HG03342 (cell line): ENCODE results near the gene CREM.

Experiments used
- ATAC-seq: cut with Tn5 transposase; IDR thresholded peaks from one replicate; pipeline ENCODE4 v1.9.1; 2021; ENCODE audit warnings: mild to moderate bottlenecking, moderate library complexity; ENCODE audit not compliant: unreplicated experiment

The CREM gene

DNA sequence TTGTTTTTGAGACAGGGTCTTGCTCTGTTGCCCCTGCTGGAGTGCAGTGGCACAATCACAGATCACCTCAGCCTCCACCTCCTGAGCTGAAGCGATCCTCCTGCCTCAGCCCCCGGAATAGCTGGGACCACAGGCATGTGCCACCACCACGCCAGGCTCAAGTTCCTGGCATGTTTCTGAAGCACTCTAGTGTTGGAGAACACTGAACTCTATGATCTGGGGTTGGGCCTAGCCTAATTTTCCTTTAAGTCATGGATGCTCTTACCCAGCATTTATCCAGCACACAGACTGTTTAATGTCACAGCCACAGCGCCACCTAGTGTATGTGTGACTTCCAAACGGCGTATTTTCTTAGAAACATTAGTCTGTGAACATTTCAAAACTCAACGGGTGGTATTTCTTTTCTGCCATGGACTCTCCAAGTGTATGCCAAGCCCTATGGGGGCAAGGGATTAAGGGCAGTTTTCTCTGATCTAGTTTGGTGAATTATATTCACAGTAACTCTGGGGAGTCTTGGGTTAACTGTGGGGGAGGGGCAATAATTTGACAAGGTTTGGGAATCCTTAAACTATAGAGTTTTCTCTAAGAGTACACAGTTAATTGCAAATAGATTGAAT is 91.8 kb downstream of the CREM start:
- ATAC-seq, result peak; percentile 65

DNA sequence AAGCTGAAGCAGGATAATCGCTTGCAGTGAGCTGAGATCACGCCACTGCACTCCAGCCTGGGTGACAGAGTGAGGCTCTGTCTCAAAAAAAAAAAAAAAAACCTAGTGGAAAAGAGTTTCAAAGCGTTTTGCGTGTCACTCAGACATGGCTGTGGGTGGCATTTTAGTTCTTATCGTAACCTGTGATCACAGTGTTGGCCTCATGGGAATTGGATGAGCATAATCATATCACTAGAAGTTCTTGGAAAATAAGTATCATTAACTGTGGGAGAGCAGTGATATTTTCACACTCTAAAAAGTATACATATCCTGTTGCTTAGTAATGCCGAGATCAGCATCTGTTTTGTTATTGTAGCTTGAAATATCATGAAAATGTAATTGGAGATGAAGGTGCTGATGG is 92.6 kb downstream of the CREM start:
- no peak for ATAC-seq

DNA sequence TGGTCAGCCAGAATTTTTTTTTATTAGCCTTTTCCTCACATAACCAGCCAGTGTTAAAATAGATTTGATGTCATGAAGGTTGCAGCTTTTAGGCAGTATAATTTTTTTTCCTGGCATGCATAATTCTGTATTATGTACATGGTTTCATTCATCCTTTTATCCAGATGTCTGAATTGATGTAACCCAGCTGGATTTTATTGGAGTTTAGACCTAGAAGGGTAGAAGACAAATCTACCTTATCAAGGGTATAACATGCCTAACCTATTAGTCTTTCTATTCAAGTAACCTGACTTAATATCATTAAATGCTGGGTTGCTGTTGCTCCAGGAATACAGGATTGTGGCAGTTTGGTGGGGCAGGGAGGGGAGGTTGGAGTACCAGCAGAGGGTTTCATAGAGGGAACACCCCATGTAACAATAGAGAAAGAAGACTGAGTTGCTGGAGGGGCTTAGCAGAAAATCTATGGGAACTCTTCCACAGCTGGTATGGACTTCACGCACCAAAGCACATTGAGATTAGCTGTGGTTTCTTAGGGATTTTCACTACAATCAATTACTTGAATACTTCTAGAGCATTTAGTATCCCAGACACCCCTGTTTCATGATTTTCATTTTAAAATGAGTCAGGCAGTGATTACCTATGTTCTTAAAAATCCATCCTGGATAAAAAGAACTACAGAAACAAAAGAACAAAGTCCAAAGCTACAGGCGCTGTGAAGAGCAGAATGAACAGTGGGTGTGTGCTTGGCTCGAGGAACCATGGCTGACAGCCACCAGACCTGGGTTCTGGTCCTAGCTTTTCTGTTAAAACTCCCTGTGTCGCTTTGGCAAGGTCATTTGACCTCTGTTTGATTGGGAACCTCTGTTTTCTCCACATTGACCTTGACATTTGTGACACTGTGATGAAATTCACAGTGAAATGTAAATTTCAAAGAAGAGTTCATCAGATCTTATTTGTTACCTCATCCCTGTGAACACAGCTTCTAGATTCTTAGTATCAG is 93.5 kb downstream of the CREM start:
- no peak for ATAC-seq

DNA sequence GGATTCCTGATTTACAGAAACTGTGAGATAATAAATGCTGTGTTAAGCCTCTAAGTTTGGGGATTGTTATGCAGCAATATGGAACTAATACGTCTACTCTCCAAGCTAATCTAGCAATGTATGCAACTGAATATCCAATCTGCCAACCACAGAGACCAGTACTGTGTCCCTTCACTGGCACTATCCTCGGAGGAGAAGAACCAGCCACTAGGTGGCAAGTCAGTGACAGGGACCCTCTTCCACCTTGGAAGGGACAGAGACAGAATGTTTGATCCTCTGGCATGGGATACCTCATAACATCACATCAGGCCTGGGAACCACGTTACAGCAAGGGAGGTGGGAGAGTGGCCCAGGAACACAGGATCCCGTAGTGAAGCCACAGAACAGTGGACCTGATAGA is 96.4 kb downstream of the CREM start:
- no peak for ATAC-seq

DNA sequence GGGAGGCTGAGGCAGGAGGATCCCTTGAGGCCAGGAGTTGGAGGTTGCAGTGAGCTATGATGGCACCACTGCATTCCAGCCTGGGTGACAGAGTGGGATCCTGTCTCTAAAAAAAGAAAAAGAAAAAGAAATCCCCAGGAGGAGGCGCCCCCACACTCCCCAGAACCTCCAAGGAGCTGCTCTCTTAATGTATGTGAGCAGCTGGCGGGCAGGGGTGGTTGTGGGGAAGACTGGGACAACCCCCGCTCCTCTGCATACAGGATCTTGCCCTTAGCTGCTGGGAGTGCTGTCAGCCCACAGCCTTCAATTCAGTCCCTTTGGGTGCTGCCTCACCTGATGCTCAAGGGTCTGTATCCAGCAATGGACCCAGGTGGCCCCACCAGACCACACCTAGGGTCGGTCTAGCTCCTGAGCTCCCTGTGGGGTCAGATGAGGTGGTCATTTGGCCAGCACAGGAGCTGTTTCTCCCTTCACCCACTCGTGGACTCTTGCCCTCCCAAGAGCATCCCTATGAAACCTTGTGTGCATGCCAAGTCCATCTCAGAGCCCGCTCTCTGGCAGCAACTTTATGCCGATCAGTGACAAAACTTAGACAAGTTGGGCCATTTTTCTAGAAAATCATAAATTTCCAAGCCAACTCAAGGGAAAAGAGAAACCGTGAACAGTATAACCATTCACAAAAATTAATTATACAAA is 97.5 kb downstream of the CREM start:
- ATAC-seq, result no peak

DNA sequence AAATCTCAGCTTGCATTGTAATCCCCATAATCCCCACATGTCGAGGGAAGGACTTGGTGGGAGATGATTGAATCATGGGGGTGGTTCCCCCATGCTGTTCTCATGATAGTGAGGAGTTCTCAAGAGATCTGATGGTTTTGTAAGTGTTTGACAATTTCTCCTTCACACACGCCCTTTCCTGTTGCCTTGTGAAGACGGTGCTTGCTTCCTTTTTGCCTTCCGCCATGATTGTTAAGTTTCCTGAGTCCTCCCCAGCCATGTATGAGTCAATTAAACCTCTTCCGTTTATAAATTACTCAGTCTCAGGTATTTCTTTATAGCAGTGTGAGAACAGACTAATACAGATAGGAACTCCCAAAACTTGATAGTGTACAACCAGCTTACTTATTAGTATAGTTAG is 98.6 kb downstream of the CREM start:
- ATAC-seq, result no peak

DNA sequence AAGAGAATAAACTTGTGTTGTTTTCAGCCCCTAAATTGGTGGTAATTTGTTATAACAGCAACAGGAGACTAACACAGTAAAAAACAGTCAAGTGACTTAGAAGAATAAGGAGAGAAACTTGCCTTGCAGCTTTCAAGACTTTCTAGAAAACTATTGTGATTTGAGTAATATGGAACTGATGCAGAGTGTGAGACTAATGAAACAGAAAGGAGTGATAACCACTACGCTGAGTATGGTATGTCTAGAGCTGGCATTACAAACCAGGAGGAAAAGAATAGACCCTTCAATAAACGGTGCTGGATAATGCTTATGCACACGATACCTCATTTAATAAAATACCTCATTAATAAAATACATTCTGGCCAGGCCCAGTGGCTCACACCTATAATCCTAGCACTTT is 99.9 kb downstream of the CREM start:
- no peak for ATAC-seq

DNA sequence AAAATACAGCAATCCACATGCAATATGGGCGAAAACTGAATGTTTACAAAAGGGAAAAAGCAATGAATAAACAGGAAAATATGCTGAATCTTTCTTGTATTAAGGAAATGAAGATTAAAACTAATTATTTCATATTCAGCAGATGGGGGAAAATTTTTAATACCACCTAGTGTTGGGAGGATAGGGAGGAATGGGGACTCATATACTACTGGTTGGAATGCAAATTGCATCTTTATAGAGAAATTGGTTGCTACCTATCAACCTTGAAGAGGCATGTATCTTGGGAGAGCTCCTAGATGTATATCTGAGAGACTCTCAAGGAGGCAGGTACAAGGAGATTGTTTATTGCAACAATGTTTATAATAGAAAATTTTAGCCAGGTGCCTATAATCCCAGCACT is 101.4 kb downstream of the CREM start:
- no peak for ATAC-seq

DNA sequence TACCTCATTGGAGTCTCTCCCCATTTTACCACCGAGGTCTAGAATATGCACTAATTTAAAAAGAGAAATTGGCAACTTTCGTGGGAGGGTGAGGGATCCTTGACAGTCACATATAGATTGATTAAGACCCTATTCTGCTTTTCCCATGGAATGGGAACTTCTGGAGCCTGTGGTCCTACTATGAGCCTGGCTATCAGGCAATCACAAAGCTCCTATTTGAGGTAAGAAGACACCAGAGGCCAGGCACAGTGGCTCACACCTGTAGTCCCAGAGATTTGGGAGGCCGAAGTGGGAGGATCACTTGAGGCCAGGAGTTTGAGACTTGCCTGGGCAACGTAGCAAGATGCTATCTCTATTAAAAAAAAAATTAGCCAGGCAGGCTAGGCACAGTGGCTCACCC is 105.0 kb downstream of the CREM start:
- ATAC-seq, result no peak

DNA sequence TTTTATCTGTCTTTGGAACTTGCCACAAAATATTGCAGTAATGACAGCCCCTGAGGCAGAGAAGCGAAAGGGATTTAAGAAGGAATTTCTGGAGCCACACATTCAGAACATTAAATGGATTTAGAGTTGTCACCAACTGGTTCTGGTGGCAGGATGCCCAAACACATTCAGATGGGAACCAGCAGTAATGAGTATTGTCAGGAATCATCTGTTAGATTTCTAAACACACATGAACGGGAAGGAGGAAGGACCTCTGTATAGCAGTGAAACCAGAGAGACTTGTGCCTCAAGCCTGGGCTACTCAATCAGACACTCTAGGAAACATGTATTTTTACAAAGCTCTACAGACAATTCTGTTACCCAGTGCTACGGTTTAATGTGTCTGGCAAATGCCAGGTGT is 105.9 kb downstream of the CREM start:
- no peak for ATAC-seq

DNA sequence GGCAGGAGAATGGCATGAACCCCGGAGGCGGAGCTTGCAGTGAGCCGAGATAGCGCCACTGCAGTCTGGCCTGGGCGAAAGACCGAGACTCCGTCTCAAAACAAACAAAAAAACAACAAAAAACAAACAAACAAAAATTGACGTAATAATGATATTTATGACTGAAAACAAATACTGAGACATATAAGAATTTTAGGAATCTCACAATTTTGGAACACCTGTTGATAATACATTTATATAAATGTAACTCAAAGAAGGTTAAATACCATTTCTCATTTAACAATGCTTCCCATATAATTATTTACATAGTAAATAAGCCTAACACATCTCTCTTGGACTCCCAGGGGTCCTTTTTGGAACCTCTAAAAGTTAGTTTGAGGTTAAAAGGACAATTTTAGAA is 107.4 kb downstream of the CREM start:
- ATAC-seq, result no peak

DNA sequence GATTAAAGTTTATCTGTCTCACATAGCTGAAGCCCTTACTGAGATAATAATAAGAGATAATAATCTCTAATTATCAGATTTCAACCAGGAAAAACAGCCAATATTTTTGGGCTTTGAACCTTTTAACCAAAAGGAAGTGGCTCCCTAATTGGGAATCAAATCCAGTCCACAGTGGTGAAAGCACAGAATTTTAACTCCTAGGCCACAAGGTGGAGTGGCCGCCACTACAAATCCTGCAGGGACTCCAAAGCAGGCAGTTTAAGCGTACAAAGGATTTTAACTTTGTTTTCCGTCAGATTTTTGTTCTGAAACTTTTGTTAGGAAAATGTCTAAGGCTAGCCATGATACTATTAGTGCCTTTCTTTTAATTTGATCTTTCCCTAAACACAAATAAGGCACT is 110.1 kb downstream of the CREM start:
- ATAC-seq, result no peak

DNA sequence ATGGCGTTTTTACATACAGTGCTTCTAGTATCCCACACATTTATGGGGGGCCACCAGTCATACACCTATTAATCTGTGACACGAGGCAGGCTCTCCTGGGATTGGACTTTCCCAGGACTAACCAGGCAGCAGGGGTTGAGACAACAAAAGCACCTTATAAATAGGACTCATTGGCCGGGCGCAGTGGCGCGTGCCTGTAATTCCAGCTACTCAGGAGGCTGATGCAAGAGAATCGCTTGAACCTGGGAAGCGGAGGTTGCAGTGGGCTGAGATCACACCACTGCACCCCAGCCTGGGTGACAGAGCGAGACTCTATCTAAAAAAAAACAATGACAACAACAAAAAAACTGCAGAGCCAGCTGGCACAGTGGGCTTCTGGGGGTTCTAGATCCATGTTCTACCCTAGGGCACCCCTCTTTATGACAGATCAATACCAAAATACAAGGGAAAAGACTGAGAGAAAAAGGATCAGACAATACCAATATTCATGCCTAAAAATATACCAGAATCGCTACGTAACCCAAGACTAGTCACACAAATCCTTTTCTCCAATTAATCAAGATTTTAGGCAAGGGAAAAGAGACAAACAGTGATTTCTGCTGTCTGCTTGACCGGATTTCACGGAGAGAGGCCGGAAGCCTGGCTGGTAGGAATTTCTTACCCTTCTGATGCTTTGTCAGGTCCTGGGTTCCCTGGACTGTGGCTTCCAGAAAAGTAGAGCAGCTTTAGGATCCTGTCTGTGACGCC is 111.3 kb downstream of the CREM start:
- ATAC-seq, result no peak

DNA sequence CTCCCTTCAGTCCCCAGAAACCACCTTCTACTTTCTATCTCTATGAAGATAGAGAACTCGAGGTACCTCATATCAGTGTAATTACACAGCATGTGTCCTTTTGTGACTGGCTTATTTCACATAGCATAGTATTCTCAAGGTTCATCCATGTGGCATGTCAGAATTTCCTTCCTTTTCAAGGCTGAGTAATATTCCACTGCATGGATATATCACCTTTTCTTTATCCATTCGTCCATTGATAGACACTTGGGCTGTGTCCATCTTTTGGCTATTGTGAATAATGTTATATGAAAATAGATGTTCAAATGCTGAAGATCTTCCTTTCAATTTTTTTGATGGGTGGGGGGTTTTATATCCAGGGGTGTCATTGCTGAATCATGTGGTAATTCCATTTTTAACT is 117.9 kb downstream of the CREM start:
- ATAC-seq, result no peak

DNA sequence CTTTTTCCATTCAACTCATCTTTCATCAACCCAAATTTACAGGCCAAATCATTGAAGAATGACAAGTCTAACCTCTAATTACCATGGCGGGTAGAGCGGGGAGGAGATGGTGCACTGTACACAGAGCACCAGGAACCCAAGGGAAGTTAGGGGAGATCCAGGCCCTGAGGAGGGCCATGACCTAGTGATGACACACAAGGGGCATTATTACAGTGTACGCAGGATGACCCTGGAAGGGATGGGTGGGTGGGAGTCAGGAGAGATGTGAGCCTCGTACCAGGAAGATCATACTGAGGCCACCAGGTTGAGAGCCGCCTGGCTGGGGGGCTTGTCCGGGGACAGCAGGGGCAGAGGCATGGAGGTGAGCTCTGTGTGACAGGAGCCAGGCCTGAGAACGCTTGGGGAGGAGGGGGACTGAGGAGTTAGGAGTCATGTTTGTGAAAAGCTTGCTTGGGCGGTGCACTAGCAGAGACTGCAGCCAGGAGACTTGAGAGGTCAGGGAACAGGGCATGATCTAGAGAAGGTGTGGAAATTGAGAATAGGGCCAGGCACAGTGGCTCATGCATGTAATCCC is 120.2 kb downstream of the CREM start:
- ATAC-seq, result no peak

DNA sequence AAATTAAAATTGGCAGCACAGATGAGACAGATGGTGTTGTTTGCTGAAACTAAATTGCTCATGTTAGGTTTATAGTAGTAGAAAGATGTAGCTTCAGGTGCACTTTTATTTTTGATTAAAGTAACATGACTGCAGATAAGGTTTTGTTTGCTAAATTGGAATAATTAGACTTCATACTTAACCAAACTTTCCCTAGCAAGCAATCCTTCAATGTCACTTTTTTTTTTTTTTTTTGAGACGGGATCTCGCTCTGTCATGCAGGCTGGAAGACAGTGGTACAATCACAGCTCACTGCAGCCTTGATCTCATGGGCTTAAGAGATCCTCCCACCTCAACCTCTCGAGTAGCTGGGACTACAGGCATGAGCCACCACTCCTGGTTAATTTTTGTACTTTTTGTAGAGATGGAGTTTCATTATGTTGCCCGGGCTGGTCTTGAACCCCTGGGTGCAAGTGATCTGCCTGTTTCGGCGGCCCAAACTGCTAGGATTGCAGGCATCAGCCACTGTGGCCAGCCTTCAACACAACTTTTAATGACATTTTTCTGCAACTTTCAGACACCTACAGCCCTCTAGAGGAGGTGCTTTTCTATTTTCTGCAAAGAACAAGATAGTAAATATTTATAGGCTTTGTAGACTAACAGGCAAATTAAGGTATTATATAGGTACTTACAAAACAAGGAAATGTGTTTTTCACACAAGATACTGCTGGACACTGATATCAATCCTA is 124.9 kb downstream of the CREM start:
- no peak for ATAC-seq

DNA sequence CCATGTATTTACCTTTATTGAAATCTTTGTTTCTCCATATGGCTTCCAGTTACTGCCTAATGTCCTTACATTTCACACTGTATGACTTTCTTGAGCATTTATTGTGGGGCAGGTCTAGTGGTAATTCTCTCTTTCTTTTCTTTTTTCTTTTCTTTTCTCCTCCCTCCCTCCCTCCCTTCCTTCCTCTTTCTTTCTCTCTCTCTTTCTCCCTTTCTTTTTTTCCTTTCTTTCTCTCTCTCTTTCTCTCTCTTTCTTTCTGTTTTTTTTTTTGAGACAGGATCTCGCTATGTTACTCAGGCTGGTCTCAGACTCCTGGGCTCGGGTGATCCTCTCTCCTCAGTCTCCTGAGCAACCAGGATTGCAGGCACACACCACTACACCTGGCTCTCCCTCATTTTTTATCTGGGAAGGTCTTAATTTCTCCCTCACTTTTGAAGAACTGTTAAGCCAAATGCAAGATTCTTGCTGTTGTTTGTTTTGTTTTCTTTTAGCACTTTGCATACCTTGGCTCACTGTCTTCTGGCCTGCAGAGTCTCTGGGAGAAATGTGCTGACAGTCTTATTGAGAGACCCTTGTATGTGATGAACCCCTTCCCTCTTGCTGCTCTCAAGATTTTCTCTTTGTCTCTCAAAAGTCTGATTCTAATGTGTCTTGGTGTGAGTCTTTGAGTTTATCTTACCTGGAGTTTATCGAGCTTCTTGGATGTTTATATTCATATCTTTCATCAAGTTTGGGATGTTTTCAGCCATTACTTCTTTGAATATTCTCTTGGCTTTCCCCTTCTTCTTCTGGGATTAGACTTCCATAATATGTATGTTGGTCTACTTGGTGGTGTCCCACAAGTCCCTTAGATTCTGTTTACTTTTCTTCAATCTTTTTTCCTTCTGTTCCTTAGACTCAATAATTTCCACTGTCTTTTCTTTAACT is 130.7 kb downstream of the CREM start:
- no peak for ATAC-seq

DNA sequence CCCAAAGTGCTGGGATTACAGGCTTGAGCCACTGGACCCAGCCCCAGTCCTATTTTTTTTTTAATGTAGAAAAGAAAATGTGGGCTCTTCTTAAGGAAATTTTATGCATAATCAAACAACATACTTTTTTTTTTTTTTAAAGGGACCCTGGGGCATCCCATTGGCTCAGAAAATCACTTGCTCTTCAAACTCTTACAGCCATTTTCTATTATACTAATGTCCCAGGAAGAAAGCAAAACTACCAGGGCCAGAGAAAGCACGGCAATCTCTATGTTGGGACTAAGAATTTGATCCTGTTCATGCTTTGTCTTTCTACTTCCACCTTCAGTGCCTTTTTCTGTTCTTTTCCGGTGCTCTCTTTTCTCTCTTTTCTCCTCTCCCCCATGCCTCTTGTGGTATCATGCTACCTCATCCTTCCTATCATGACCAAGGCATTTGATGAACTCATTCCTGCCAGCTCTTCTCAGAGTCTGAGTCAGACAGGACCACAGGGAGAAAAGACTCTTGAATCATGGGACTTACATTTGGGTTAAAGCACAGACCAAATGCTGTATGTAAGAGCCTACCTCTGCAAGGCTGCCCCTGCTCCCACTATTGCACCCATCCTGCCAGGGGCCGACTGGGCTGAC is 133.2 kb downstream of the CREM start:
- no peak for ATAC-seq

DNA sequence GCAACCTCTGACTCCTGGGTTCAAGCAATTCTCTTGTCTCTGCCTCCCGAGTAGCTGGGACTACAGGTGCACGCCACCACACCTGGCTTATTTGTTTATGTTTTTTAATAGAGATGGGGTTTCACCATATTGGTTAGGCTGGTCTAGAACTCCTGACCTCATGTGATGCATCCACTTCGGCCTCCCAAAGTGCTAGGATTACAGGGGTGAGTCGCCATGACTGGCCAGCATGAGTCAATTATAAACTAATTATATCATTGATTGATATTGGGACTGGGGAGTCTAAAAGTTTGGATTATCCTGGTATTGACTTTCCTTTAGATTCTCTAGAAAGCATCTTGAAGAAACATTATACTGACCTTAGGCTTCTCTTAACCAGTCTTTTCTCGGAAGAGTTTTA is 135.8 kb downstream of the CREM start:
- ATAC-seq, result no peak
